Loucy (cell line): ENCODE data around the gene LGALS3BP.

ENCODE experiments used
- EZH2phosphoT487 ChIP-seq: fragments of 200-600 bp; IDR thresholded peaks from 2 replicates; pipeline ENCODE4 v1.6.1; 2018; ENCODE audit warnings: antibody characterized with exemption, mild to moderate bottlenecking, moderate library complexity, borderline replicate concordance
- TF ChIP-seq, protein P1 (sequence below): fragments of 200-600 bp; sonication (generic); conservative IDR thresholded peaks from 2 replicates; pipeline ENCODE4 v1.5.1; 2014; ENCODE audit warnings: mild to moderate bottlenecking, antibody characterized with exemption, low read length

DNA sequence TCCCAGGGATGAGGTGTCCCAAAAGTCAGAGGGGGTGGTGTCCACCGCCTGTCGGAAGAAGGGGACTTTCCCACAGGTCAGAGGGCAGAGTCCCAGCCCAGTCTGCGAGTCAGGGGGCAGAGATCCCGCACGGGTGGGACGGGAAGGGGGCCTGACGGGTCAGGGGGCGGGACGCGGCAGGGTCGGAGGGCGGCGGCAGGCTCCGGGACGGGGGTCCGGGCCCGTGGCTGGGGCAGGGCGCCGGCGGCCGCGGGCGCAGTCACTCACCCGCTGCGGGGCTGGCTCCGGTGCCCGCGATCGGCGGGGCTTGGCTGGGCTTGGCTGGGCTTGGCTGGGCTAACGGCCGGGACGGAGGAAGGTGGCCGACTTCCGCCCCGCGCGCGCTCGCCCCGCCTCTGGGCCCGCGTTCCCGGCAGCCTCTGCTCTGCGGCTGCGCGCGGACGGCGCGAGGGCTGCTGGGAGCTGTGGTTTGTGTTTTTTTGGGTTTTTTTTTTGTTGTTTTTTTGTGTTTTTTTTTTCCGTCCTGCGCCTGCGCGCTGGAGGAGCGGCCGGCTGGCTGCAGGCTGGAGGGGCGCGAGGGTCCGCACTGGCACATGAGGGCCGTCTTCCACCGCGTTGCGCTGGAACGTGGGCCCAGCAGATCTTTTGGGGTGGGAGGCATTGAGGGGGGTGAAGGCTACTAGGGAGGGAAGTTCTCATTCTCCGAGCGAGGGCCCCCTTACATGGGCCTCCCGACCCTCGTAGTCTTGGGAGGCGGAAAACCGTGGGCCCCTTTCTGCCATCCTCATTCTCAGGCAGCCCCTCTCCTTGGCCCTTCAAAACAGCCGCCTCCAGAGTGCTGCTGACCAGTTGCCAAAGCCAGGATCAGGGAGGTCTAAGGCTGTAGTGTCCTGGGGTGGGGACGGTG, 29.9 kb upstream of the LGALS3BP start, which contains the start of gene CANT1:
- TF ChIP-seq, protein P1, sequence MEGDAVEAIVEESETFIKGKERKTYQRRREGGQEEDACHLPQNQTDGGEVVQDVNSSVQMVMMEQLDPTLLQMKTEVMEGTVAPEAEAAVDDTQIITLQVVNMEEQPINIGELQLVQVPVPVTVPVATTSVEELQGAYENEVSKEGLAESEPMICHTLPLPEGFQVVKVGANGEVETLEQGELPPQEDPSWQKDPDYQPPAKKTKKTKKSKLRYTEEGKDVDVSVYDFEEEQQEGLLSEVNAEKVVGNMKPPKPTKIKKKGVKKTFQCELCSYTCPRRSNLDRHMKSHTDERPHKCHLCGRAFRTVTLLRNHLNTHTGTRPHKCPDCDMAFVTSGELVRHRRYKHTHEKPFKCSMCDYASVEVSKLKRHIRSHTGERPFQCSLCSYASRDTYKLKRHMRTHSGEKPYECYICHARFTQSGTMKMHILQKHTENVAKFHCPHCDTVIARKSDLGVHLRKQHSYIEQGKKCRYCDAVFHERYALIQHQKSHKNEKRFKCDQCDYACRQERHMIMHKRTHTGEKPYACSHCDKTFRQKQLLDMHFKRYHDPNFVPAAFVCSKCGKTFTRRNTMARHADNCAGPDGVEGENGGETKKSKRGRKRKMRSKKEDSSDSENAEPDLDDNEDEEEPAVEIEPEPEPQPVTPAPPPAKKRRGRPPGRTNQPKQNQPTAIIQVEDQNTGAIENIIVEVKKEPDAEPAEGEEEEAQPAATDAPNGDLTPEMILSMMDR = no peak
- TF ChIP-seq EZH2phosphoT487 = no peak
